NCI-H446 (cell line): ENCODE results near the gene KCNC2.

ENCODE experiments used
- DNase-seq, 2 experiments: peaks; one replicate each; lab custom pipeline; 2025; lab: John Stamatoyannopoulos, UW

KCNC2 gene

GRCh38 chr12:75058228-75058627 lies 151.4 kb downstream of the KCNC2 start:
- DNase-seq: no peak

DNA sequence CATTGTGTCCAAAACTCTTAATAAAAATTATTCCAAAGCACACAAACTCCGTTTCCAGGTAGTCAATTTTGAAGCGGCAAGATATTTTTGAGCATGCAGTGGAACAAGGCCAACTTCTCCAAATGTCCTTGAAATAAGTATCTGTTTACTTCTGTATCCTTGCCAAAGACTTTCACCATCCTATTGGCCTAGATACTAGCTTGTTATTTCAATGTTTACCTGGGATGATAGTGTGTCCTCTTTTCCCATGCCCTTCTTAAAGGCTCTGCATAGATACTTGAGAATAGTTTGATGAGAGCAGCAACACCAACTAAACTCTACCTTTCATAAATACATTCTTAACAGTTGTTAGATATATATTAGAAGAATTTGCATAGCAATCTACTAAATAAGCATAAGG lies 160.9 kb downstream of the KCNC2 start:
- peak in 1 of 2 experiments; percentile 52 for DNase-seq

GRCh38 chr12:75047885-75048525 lies 161.6 kb downstream of the KCNC2 start:
- DNase-seq: no peak

DNA sequence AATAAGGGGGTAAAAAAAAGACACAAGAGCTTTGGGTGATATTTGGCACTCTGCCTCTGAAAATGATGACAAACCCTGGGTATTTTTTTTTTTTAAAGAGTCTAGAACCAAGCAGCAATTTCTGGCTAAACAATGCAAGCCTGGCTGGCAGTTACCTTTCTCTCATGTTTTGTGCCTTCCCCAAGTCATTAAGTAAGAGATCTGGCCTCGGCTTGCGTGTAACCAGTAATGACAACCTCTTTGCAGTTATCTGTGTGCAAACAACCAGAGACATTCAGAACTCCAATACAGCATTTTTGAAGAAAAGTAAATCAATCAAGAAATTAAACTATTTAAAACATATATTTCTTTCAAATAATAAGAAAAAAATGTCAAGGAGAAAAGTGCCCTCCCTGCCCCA lies 167.5 kb downstream of the KCNC2 start:
- DNase-seq: no peak

GRCh38 chr12:75041472-75041871 lies 168.2 kb downstream of the KCNC2 start:
- DNase-seq: no peak

- no peak for DNase-seq
These were observed 189.5 kb downstream of the KCNC2 start for GRCh38 chr12:75020068-75020557.

DNA sequence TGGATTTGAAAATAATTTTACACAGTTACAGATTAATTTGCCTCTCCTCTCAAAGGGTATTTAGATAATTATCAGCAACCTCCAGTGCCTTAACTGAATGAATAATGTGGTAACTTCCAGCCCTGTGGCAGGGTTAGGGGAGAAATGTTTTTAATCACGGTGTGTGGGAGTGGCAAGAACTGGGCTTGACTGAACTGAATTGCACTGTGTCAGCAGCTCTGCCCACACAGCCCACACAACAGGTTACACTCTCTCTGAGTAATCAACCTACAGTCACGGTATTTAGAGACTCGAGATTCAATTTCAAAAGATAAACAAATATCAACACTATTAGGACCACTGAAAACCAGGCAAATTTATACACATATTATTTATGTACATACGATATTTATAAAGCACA lies 198.5 kb downstream of the KCNC2 start:
- DNase-seq: no peak

- no peak for DNase-seq
These were observed 202.5 kb downstream of the KCNC2 start for GRCh38 chr12:75007133-75007532.

DNA sequence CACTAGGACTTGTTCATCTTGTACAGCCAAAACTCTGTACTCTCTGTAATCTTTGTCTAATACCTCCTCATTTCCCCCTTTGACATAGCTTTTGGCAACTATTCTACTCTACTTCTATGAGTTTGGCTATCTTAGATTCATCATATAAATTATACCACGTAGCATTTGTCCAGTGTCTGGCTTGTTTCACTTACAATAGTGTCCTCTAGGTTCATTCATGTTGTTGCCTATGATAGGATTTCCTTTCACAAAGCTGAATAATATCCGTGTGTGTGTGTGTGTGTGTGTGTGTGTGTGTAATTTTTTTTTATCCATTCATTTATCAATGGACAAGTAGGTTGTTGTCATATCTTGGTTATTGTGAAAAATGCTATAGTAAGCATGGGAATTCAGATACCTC lies 209.5 kb downstream of the KCNC2 start:
- no peak for DNase-seq

DNA sequence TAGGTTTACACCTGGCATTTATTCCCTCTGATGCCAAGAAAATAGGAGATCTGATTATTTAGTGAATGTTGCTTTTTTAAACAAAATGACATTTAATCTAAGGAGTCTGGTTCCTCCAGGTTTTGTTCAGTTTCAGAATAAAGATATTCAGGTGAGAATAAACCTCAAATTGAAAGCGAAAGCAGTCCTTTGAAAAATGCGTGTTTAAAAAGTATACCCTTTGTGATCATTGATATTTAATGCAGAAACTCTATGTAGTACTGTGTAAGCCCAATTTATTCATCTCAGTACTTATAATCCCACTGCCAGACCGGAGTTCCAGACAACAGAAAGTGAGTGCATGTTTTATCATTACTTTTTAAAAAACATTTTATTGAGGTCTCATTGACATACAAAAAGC lies 210.2 kb downstream of the KCNC2 start:
- DNase-seq: no peak
